ENCODE measurements around the gene ACAD9. TPM values are rescaled to one million over a fixed set of nuclear protein-coding genes. Genes with fewer than 3 reads are reported as not detected.

The ACAD9 gene
- total RNA-seq, 1 donor from 2014 or later, result 46.5 TPM

DNA sequence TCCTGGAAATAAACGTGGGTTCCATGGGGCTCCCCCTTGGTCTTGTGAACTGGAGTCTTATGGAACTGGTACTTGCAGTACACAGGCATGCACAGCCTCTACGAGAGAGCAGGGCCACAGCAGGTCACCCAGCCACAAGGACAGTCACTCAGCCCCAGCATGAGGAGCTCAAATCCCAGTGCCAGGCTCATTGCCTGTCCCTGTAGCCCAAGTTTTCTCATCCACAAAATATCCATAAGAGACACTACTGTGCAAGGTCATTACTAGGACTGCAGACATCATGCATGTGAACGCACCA, 66.4 kb downstream of the ACAD9 start:
- no peak overlapping the region for H3K27ac Mint-ChIP-seq (ENCODE audit: unreplicated experiment)
- TF ChIP-seq, protein P1, sequence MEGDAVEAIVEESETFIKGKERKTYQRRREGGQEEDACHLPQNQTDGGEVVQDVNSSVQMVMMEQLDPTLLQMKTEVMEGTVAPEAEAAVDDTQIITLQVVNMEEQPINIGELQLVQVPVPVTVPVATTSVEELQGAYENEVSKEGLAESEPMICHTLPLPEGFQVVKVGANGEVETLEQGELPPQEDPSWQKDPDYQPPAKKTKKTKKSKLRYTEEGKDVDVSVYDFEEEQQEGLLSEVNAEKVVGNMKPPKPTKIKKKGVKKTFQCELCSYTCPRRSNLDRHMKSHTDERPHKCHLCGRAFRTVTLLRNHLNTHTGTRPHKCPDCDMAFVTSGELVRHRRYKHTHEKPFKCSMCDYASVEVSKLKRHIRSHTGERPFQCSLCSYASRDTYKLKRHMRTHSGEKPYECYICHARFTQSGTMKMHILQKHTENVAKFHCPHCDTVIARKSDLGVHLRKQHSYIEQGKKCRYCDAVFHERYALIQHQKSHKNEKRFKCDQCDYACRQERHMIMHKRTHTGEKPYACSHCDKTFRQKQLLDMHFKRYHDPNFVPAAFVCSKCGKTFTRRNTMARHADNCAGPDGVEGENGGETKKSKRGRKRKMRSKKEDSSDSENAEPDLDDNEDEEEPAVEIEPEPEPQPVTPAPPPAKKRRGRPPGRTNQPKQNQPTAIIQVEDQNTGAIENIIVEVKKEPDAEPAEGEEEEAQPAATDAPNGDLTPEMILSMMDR (IDR thresholded peaks at IDR 0.05; ENCODE audit: unreplicated experiment), result no peak
- H3K36me3 Mint-ChIP-seq (ENCODE audit: low read depth, unreplicated experiment), result no peaks in the 10 kb centered on the region
- H3K27me3 Mint-ChIP-seq (ENCODE audit: unreplicated experiment), result peaks cover 1% of the 10 kb centered on the region
- DNase-seq (ENCODE audit: low spot score), result no peak
- no peak overlapping the region for H3K4me3 Mint-ChIP-seq (ENCODE audit: unreplicated experiment)
- H3K4me1 Mint-ChIP-seq (ENCODE audit: unreplicated experiment), result peaks cover 9% of the 10 kb centered on the region
- H3K9me3 Mint-ChIP-seq (ENCODE audit: unreplicated experiment), result no peaks in the 10 kb centered on the region

GRCh38 chr3:128946411-128946810, 67.0 kb downstream of the ACAD9 start:
- DNase-seq (ENCODE audit: low spot score), result no peak
- no peaks in the 10 kb centered on the region for H3K9me3 Mint-ChIP-seq (ENCODE audit: unreplicated experiment)
- TF ChIP-seq, protein P1 (IDR thresholded peaks at IDR 0.05; ENCODE audit: unreplicated experiment), result no peak
- peaks cover 9% of the 10 kb centered on the region for H3K4me1 Mint-ChIP-seq (ENCODE audit: unreplicated experiment)
- peaks cover 1% of the 10 kb centered on the region for H3K27me3 Mint-ChIP-seq (ENCODE audit: unreplicated experiment)
- H3K36me3 Mint-ChIP-seq (ENCODE audit: low read depth, unreplicated experiment), result no peaks in the 10 kb centered on the region
- no peak overlapping the region for H3K27ac Mint-ChIP-seq (ENCODE audit: unreplicated experiment)
- no peak overlapping the region for H3K4me3 Mint-ChIP-seq (ENCODE audit: unreplicated experiment)

- Mint-ChIP-seq H3K4me1 (ENCODE audit: unreplicated experiment) (peaks cover 9% of the 10 kb centered on the region), H3K4me3 (ENCODE audit: unreplicated experiment) (no peak overlapping the region), H3K27me3 (ENCODE audit: unreplicated experiment) (peaks cover 8% of the 10 kb centered on the region), H3K9me3 (ENCODE audit: unreplicated experiment) (peaks cover 11% of the 10 kb centered on the region), H3K36me3 (ENCODE audit: low read depth, unreplicated experiment) (peaks cover 8% of the 10 kb centered on the region), H3K27ac (ENCODE audit: unreplicated experiment) (no peak overlapping the region)
- TF ChIP-seq, protein P1 (IDR thresholded peaks at IDR 0.05; ENCODE audit: unreplicated experiment), result no peak
- DNase-seq (ENCODE audit: low spot score), result no peak
Observed at GRCh38 chr3:128949158-128949557, 69.7 kb downstream of the ACAD9 start.

DNA sequence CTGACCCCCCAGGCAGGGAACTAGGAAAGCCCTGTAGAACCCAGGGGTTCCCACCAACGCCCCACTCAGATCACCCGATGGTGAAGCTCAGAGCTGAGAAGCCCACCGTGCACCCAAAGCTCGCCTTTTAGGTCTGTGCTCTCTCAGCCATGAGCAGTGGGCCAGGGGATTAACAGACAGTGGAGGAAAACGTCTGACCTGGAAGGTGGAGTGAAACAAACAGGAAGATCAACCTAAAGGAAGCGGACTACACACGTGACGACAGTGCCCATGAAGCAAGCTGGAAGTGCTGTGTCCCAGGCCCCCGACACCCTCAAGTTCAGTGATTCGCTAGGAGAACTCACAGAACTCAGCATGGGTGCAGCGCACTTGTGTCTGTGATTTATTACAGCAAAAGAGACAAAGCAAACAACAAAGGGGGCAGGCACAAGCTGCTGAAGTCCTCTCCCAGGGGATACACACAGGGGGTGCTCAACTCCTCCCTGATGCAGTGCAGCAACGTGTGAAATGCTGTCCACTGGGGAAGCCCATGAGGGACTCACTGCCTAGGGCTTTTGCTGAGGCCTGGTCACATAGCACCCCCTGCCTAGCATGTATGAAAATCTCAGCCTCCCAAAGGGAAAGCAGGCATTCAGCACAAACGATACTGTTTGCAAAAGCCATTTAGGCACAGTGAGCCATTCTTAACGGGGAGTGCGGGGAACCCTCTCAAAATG, 71.0 kb downstream of the ACAD9 start:
- H3K9me3 Mint-ChIP-seq (ENCODE audit: unreplicated experiment), result peaks cover 11% of the 10 kb centered on the region
- H3K36me3 Mint-ChIP-seq (ENCODE audit: low read depth, unreplicated experiment), result peaks cover 8% of the 10 kb centered on the region
- TF ChIP-seq, protein P1 (IDR thresholded peaks at IDR 0.05; ENCODE audit: unreplicated experiment), result no peak
- peaks cover 8% of the 10 kb centered on the region for H3K27me3 Mint-ChIP-seq (ENCODE audit: unreplicated experiment)
- H3K4me1 Mint-ChIP-seq (ENCODE audit: unreplicated experiment), result peaks cover 9% of the 10 kb centered on the region
- DNase-seq (ENCODE audit: low spot score), result no peak
- no peak overlapping the region for H3K4me3 Mint-ChIP-seq (ENCODE audit: unreplicated experiment)
- H3K27ac Mint-ChIP-seq (ENCODE audit: unreplicated experiment), result peak overlapping the region; percentile 0

- no peak for DNase-seq (ENCODE audit: low spot score)
- H3K27ac Mint-ChIP-seq (ENCODE audit: unreplicated experiment), result no peak overlapping the region
- peaks cover 12% of the 10 kb centered on the region for H3K36me3 Mint-ChIP-seq (ENCODE audit: low read depth, unreplicated experiment)
- peaks cover 14% of the 10 kb centered on the region for H3K9me3 Mint-ChIP-seq (ENCODE audit: unreplicated experiment)
- TF ChIP-seq, protein P1 (IDR thresholded peaks at IDR 0.05; ENCODE audit: unreplicated experiment), result no peak
- H3K27me3 Mint-ChIP-seq (ENCODE audit: unreplicated experiment), result peaks cover 8% of the 10 kb centered on the region
- H3K4me1 Mint-ChIP-seq (ENCODE audit: unreplicated experiment), result peaks cover 2% of the 10 kb centered on the region
- H3K4me3 Mint-ChIP-seq (ENCODE audit: unreplicated experiment), result no peak overlapping the region
Observed at GRCh38 chr3:128956440-128956839, 77.0 kb downstream of the ACAD9 start.

Other genes starting within 250 kb of the ACAD9 start
- gene RPN1, start 228.8 kb upstream of the ACAD9 start, total RNA-seq (ENCODE audit: unreplicated experiment), result 250 TPM
- 155 TPM for gene RAB7A, start 153.4 kb upstream of the ACAD9 start, total RNA-seq (ENCODE audit: unreplicated experiment)
- 3.7 TPM for gene CFAP92, start 114.5 kb downstream of the ACAD9 start, total RNA-seq (ENCODE audit: unreplicated experiment)
- 15.9 TPM for gene EFCC1, start 121.7 kb downstream of the ACAD9 start, total RNA-seq (ENCODE audit: unreplicated experiment)
- 1.5 TPM for gene GP9, start 181.2 kb downstream of the ACAD9 start, total RNA-seq (ENCODE audit: unreplicated experiment)
- 53.0 TPM for gene RAB43, start 242.2 kb downstream of the ACAD9 start, total RNA-seq (ENCODE audit: unreplicated experiment)

All from endothelial cell (in vitro differentiated cells).